DOHH2 (cell line): ENCODE results near the gene PIK3R2.

Experiments
- CTCF ChIP-seq: fragments of 200-600 bp; sonication (generic); IDR thresholded peaks from one replicate; pipeline ENCODE4 v1.5.1; 2014; ENCODE audit warnings: antibody characterized with exemption, mild to moderate bottlenecking, low read depth, low read length; ENCODE audit not compliant: poor library complexity, severe bottlenecking
- EZH2phosphoT487 ChIP-seq: fragments of 200-600 bp; sonication (generic); IDR thresholded peaks from 2 replicates; pipeline ENCODE4 v1.6.1; 2017; ENCODE audit warnings: borderline replicate concordance, mild to moderate bottlenecking, antibody characterized with exemption, low read length, moderate library complexity, mixed read lengths

DNA sequence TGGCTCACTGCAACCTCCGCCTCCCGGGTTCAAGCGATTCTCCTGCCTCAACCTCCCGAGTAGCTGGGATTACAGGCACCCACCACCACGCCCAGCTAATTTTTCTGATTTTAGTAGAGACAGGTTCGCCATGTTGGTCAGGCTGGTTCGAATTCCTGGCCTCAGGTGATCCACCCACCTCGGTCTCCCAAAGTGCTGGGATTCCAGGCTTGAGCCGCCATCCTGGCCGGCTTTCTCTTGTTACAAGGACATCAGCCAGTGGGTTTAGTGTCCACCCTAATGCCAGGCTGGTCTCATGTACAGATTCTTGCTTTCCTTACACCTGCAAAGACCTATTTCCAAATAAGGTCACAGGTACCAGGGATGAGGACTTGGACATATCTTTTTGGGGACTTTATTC is 6.8 kb downstream of the PIK3R2 start:
- no peak for TF ChIP-seq CTCF
- TF ChIP-seq EZH2phosphoT487, result no peak
